ENCODE data around the gene PCF11. TPM values are rescaled to one million over a fixed set of nuclear protein-coding genes. Genes with fewer than 3 reads are reported as not detected.

Gene PCF11
- total RNA-seq, 1 experiment from 2014 or later, result 41.9 TPM

DNA sequence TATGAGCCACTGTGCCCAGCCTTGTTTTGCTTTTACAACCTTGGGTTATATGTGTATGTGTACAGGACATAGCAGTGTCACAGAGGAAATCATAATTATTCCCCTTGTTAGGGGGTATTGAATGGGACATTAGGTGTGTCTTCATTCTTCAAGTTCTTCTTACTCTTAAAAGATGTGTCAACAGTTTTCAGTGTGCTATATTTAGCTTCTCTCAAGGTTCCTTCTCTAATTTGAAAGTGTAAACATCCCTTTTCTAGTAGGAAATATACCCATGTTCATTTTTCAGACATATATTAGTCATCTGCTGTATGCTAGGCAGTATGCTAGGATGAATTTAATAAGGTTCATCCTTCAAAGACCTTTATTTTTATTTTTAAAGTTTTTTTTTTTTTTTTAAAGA, 17.1 kb downstream of the PCF11 start:
- Histone ChIP-seq H3K27ac (ENCODE audit: low read depth, low read length) (no peak overlapping the region), H3K4me3 (replicated peaks in 1 of 2; ENCODE audit: low read depth in 1 of 2, low read length in 2 of 2) (no peak overlapping the region), H2AFZ (ENCODE audit: low read depth, low read length, poor library complexity, severe bottlenecking) (no peak overlapping the region), H3K79me2 (ENCODE audit: insufficient read depth, low read length) (peaks cover 97% of the 10 kb centered on the region), H3K27me3 (ENCODE audit: insufficient read depth, low read length) (no peaks in the 10 kb centered on the region), H3K36me3 (ENCODE audit: control insufficient read depth in 1 of 2, insufficient read depth in 2 of 2, low read length in 2 of 2) (peaks cover 45 to 46% of the 10 kb centered on the region in 2 experiments), H3K4me2 (ENCODE audit: low read length) (no peak overlapping the region), H3K9me2 (ENCODE audit: insufficient read depth) (no peaks in the 10 kb centered on the region), H4K20me1 (ENCODE audit: insufficient read depth) (peaks cover 16% of the 10 kb centered on the region; the same call in 1 of the 2 replicates), H3K9me3 (ENCODE audit: control insufficient read depth in 1 of 2, insufficient read depth in 1 of 2, low read depth in 1 of 2, low read length in 2 of 2) (no peaks in the 10 kb centered on the region), H3K4me1 (ENCODE audit: control insufficient read depth in 1 of 2, insufficient read depth in 2 of 2, low read length in 2 of 2) (no peaks in the 10 kb centered on the region), H3K9ac (ENCODE audit: low read length) (no peak overlapping the region)
- ATAC-seq (no peak), DNase-seq (ENCODE audit: low read depth, low spot score) (no peak)
- CTCF ChIA-PET, result interaction anchor here (0.6 kb wide), 1 partner anchor 82 kb away, joined by 3 read pairs; no protein-coding TSS in a partner anchor
- RAD21 ChIA-PET (ENCODE audit: low non-redundant PET in 1 of 2, low total read pairs in 2 of 2, uncharacterized antibody in 2 of 2, unreplicated experiment in 2 of 2), result interaction anchor here in 1 of 2 experiments (0.7 kb wide), 1 partner anchor 64 kb away, joined by 3 read pairs; no protein-coding TSS in a partner anchor
- intact Hi-C loops (cut with micrococcal nuclease), result no loop called here
- POLR2A ChIA-PET, result interaction anchor here (2.4 kb wide), 1 partner anchor 17 kb away, joined by 8 read pairs; the partner anchor contains the start of gene PCF11
- BruUV-seq (replicated peaks), result no TSS peak
- TF ChIP-seq POLR2AphosphoS5 (IDR thresholded peaks at IDR 0.05; ENCODE audit: low read depth, low read length) (no peak), EGR1 (IDR thresholded peaks at IDR 0.05; ENCODE audit: low read depth) (no peak), YY1 (IDR thresholded peaks at IDR 0.05; ENCODE audit: extremely low read depth, insufficient replicate concordance, low read depth, low read length) (no peak), POLR2A (IDR thresholded peaks at IDR 0.05; ENCODE audit: borderline replicate concordance, extremely low read depth, insufficient read depth, insufficient read length) (no peak), RAD21 (IDR thresholded peaks at IDR 0.05; ENCODE audit: low read depth) (no peak), ELF1 (IDR thresholded peaks at IDR 0.05; ENCODE audit: borderline replicate concordance, low read depth) (no peak), ZFX (IDR thresholded peaks at IDR 0.05) (no peak), CEBPB (IDR thresholded peaks at IDR 0.05; ENCODE audit: low read depth) (no peak), CBX3 (IDR thresholded peaks at IDR 0.05; ENCODE audit: low read depth) (no peak), EZH2 (IDR thresholded peaks at IDR 0.05) (no peak), ZNF274 (IDR thresholded peaks at IDR 0.05; ENCODE audit: low read depth, low read length) (no peak), TCF7L2 (IDR thresholded peaks at IDR 0.05; ENCODE audit: borderline replicate concordance, extremely low read depth, insufficient read depth, insufficient read length) (no peak), SP1 (IDR thresholded peaks at IDR 0.05; ENCODE audit: low read depth) (no peak)
- TF ChIP-seq, protein P1, sequence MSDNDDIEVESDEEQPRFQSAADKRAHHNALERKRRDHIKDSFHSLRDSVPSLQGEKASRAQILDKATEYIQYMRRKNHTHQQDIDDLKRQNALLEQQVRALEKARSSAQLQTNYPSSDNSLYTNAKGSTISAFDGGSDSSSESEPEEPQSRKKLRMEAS (IDR thresholded peaks at IDR 0.05), result no peak
- TF ChIP-seq, protein P2, sequence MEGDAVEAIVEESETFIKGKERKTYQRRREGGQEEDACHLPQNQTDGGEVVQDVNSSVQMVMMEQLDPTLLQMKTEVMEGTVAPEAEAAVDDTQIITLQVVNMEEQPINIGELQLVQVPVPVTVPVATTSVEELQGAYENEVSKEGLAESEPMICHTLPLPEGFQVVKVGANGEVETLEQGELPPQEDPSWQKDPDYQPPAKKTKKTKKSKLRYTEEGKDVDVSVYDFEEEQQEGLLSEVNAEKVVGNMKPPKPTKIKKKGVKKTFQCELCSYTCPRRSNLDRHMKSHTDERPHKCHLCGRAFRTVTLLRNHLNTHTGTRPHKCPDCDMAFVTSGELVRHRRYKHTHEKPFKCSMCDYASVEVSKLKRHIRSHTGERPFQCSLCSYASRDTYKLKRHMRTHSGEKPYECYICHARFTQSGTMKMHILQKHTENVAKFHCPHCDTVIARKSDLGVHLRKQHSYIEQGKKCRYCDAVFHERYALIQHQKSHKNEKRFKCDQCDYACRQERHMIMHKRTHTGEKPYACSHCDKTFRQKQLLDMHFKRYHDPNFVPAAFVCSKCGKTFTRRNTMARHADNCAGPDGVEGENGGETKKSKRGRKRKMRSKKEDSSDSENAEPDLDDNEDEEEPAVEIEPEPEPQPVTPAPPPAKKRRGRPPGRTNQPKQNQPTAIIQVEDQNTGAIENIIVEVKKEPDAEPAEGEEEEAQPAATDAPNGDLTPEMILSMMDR (IDR thresholded peaks at IDR 0.05 in 2 of 3, conservative IDR thresholded peaks at IDR 0.05 in 1 of 3; ENCODE audit: borderline replicate concordance in 1 of 3, insufficient read depth in 1 of 3, low read depth in 2 of 3, low read length in 2 of 3), result no peak

Measured in HCT116 (cell line).